Activated CD8-positive, alpha-beta T cell treated with anti-CD3 and anti-CD28 coated beads, Interleukin-2, amount 10 ng/mL, durations not matched to agents 7 days and 5 days (primary cell): Measurements from ENCODE around the gene SKIDA1. TPM values are rescaled to one million over a fixed set of nuclear protein-coding genes. Genes with fewer than 3 reads are reported as not detected.

Experiments
- ATAC-seq: fragments of 150-1000 bp; cut with Tn5 transposase; one replicate; pipeline ENCODE4 v1.10.0; 2021; ENCODE audit warnings: moderate library complexity
- CTCF ChIA-PET: fragments of 350-600 bp; sonication (Branson Sonifier 250); formaldehyde crosslinking; loops from one replicate; lab custom pipeline; 2021; ENCODE audit warnings: antibody characterized with exemption; lab: Charles Lee
- POLR2A ChIA-PET: fragments of 350-600 bp; sonication (Branson Sonifier 250); formaldehyde crosslinking; loops from one replicate; lab custom pipeline; 2021; ENCODE audit warnings: antibody characterized with exemption; lab: Charles Lee
- DNase-seq: peaks from one replicate; pipeline ENCODE4 v3.0.0-alpha.2; 2020
- H3K27ac Mint-ChIP-seq: one replicate; pipeline ENCODE4 v1.8.0; 2021; ENCODE audit warnings: mild to moderate bottlenecking, mixed read lengths
- H3K27me3 Mint-ChIP-seq: one replicate; pipeline ENCODE4 v1.8.0; 2021; ENCODE audit warnings: low read depth, mixed read lengths
- H3K36me3 Mint-ChIP-seq: one replicate; pipeline ENCODE4 v1.8.0; 2021; ENCODE audit warnings: low read depth, mixed read lengths
- H3K4me1 Mint-ChIP-seq: one replicate; pipeline ENCODE4 v1.8.0; 2021; ENCODE audit warnings: low read depth, mixed read lengths
- H3K4me3 Mint-ChIP-seq: one replicate; pipeline ENCODE4 v1.8.0; 2021; ENCODE audit warnings: mild to moderate bottlenecking, mixed read lengths
- H3K9me3 Mint-ChIP-seq: one replicate; pipeline ENCODE4 v1.8.0; 2022; ENCODE audit warnings: mixed read lengths; ENCODE audit not compliant: insufficient read depth
- total RNA-seq, 2 experiments: library from RNA; stranded (reverse); gene quantifications; one replicate each; pipeline ENCODE4 v1.2.3, GENCODE V29; 2021

Gene SKIDA1
- total RNA-seq, 2 experiments from 2014 or later = 0.10 to 0.11 TPM

- DNase-seq = no peak
- H3K4me1 Mint-ChIP-seq = no peaks in the 10 kb centered on the region
- POLR2A ChIA-PET = no interaction called here
- CTCF ChIA-PET = no interaction called here
- no peak for ATAC-seq
- H3K36me3 Mint-ChIP-seq = no peaks in the 10 kb centered on the region
- no peak overlapping the region for H3K4me3 Mint-ChIP-seq
- no peak overlapping the region for H3K27ac Mint-ChIP-seq
- no peaks in the 10 kb centered on the region for H3K9me3 Mint-ChIP-seq
- peaks cover 23% of the 10 kb centered on the region for H3K27me3 Mint-ChIP-seq
Observed at GRCh38 chr10:21488246-21488956, 37.1 kb downstream of the SKIDA1 start.

GRCh38 chr10:21487416-21488180 is 37.9 kb downstream of the SKIDA1 start:
- Mint-ChIP-seq H3K27ac (no peak overlapping the region), H3K27me3 (peaks cover 19% of the 10 kb centered on the region), H3K36me3 (no peaks in the 10 kb centered on the region), H3K4me3 (no peak overlapping the region), H3K4me1 (no peaks in the 10 kb centered on the region), H3K9me3 (no peaks in the 10 kb centered on the region)
- ChIA-PET POLR2A (no interaction called here), CTCF (interaction anchor here (1.9 kb wide), 1 partner anchor 8 kb away, joined by 5 read pairs; no protein-coding TSS in a partner anchor)
- DNase-seq (no peak), ATAC-seq (no peak)

DNA sequence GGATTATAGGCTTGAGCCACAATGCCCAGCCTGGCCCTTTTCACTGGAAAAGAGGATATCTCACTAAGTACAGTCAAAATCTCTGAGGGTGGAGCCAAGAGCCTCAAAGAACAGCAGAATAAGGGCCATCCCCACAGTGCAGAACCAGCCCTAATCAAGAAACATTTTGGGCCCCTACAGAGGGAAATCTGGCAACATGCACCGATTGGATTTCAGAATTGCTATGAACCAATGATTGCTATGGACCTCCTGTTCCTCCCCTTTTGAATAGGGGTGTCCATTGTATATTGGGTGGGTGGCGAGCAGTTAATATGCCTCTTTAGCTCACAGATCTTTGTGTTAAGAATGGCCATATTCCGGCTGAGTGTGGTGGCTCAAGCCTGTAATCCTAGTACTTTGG is 42.7 kb downstream of the SKIDA1 start:
- CTCF ChIA-PET = interaction anchor here (1.0 kb wide), 1 partner anchor 11 kb away, joined by 3 read pairs; no protein-coding TSS in a partner anchor
- no peak for DNase-seq
- POLR2A ChIA-PET = no interaction called here
- Mint-ChIP-seq H3K27me3 (peaks cover 3% of the 10 kb centered on the region), H3K4me1 (no peaks in the 10 kb centered on the region), H3K36me3 (no peaks in the 10 kb centered on the region), H3K9me3 (no peaks in the 10 kb centered on the region), H3K4me3 (no peak overlapping the region), H3K27ac (no peak overlapping the region)
- ATAC-seq = no peak

- CTCF ChIA-PET = no interaction called here
- Mint-ChIP-seq H3K27me3 (no peaks in the 10 kb centered on the region), H3K4me3 (no peak overlapping the region), H3K36me3 (no peaks in the 10 kb centered on the region), H3K4me1 (no peaks in the 10 kb centered on the region), H3K9me3 (no peaks in the 10 kb centered on the region), H3K27ac (no peak overlapping the region)
- POLR2A ChIA-PET = no interaction called here
- no peak for DNase-seq
- no peak for ATAC-seq
Observed at GRCh38 chr10:21481407-21481806, 44.1 kb downstream of the SKIDA1 start.

GRCh38 chr10:21479570-21480315 is 45.7 kb downstream of the SKIDA1 start:
- DNase-seq (no peak), ATAC-seq (no peak)
- H3K9me3 Mint-ChIP-seq = no peaks in the 10 kb centered on the region
- CTCF ChIA-PET = no interaction called here
- no peaks in the 10 kb centered on the region for H3K36me3 Mint-ChIP-seq
- H3K27ac Mint-ChIP-seq = no peak overlapping the region
- H3K4me3 Mint-ChIP-seq = no peak overlapping the region
- H3K4me1 Mint-ChIP-seq = no peaks in the 10 kb centered on the region
- POLR2A ChIA-PET = no interaction called here
- H3K27me3 Mint-ChIP-seq = no peaks in the 10 kb centered on the region

GRCh38 chr10:21475393-21475792 is 50.1 kb downstream of the SKIDA1 start:
- Mint-ChIP-seq H3K27ac (no peak overlapping the region), H3K4me3 (no peak overlapping the region), H3K27me3 (no peaks in the 10 kb centered on the region), H3K9me3 (no peaks in the 10 kb centered on the region), H3K36me3 (no peaks in the 10 kb centered on the region), H3K4me1 (no peaks in the 10 kb centered on the region)
- POLR2A ChIA-PET = no interaction called here
- DNase-seq (no peak), ATAC-seq (no peak)
- CTCF ChIA-PET = no interaction called here

DNA sequence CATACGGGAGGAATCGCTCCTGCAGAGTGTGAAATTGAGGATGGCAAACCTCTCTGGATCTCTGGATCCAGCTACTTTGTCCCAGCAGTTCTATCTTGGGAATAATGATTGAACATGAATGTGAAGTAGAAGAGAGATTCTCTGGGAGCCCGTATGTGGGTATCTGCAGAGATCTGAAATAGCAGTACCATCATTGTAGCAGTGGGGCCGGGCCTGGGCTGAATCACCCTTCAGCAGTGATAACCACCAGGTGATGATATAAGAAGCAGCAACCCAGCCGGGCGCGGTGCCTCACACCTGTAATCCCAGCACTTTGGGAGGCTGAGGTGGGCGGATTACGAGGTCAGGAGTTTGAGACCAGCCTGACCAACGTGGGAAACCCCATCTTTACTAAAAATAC is 51.9 kb downstream of the SKIDA1 start:
- POLR2A ChIA-PET = no interaction called here

GRCh38 chr10:21473135-21473534 is 52.3 kb downstream of the SKIDA1 start:
- no peaks in the 10 kb centered on the region for H3K36me3 Mint-ChIP-seq
- H3K27me3 Mint-ChIP-seq = no peaks in the 10 kb centered on the region
- ChIA-PET POLR2A (no interaction called here), CTCF (no interaction called here)
- H3K27ac Mint-ChIP-seq = no peak overlapping the region
- DNase-seq (no peak), ATAC-seq (no peak)
- no peaks in the 10 kb centered on the region for H3K9me3 Mint-ChIP-seq
- H3K4me3 Mint-ChIP-seq = no peak overlapping the region
- H3K4me1 Mint-ChIP-seq = no peaks in the 10 kb centered on the region

More for the DNA sequence above, 51.9 kb downstream of the SKIDA1 start:
- no peaks in the 10 kb centered on the region for H3K9me3 Mint-ChIP-seq
- CTCF ChIA-PET = no interaction called here
- H3K27ac Mint-ChIP-seq = no peak overlapping the region
- no peak overlapping the region for H3K4me3 Mint-ChIP-seq
- no peaks in the 10 kb centered on the region for H3K36me3 Mint-ChIP-seq
- no peak for DNase-seq
- no peak for ATAC-seq
- H3K4me1 Mint-ChIP-seq = no peaks in the 10 kb centered on the region
- H3K27me3 Mint-ChIP-seq = no peaks in the 10 kb centered on the region

DNA sequence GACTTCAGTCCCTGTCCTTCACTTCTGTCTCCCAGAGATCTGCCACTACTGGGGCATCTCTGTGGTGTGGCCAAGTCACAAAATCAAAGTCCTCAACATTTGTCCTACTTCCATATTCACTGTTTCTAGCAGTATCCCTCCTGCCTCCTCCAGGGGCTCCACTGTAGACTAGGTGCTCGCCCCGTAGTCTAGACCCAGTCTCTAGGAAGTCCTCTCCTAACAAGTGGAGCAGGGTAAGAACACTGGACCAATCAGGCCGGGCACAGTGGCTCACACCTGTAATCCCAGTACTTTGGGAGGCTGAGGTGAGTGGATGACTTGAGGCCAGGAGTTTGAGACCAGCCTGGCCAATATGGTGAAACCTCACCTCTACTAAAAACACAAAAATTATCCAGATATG is 57.4 kb downstream of the SKIDA1 start:
- POLR2A ChIA-PET = no interaction called here
- Mint-ChIP-seq H3K27ac (no peak overlapping the region), H3K36me3 (no peaks in the 10 kb centered on the region), H3K27me3 (no peaks in the 10 kb centered on the region), H3K9me3 (no peaks in the 10 kb centered on the region), H3K4me1 (no peaks in the 10 kb centered on the region), H3K4me3 (no peak overlapping the region)
- no peak for ATAC-seq
- no peak for DNase-seq
- CTCF ChIA-PET = no interaction called here

DNA sequence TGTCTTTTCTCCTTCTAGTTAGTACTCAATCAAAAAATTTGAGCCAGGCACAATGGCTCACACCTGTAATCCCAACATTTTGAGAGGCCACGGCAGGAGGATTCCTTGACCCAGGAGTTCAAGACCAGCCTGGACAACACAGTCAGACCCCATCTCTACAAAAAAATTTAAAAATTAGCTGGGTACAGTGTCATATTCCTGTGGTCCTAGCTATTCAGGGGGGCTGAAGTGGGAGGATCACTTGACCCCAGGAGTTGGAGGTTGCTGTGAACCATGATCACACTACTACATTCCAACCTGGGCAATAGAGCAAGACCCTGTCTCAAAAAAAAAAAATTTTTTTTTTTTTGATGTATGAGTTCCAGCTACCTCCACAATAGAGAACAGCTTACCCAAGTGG is 57.8 kb downstream of the SKIDA1 start:
- no peak overlapping the region for H3K27ac Mint-ChIP-seq
- DNase-seq = no peak
- ChIA-PET CTCF (no interaction called here), POLR2A (no interaction called here)
- H3K27me3 Mint-ChIP-seq = no peaks in the 10 kb centered on the region
- H3K9me3 Mint-ChIP-seq = no peaks in the 10 kb centered on the region
- no peak for ATAC-seq
- no peaks in the 10 kb centered on the region for H3K36me3 Mint-ChIP-seq
- H3K4me1 Mint-ChIP-seq = no peaks in the 10 kb centered on the region
- no peak overlapping the region for H3K4me3 Mint-ChIP-seq

DNA sequence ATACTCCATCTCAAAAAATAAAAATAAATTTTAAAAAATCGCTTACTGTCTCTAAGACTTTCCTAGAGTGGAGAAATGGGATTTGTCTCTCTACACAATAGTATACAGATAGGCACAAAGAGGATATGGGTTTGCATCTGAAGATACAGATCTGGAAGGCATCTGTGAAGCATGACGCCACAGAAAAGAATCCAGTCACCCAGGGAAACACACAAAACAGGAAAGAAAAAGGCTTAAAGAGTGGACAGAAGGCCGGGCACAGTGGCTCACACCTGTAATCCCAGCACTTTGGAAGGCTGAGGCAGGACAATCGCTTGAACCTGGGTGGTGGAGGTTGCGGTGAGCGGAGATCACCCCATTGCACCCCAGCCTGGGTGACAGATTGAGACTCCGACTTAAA is 61.3 kb downstream of the SKIDA1 start:
- CTCF ChIA-PET = no interaction called here

More for the DNA sequence above, 61.3 kb downstream of the SKIDA1 start:
- DNase-seq (no peak), ATAC-seq (no peak)
- no peaks in the 10 kb centered on the region for H3K36me3 Mint-ChIP-seq
- H3K27me3 Mint-ChIP-seq = no peaks in the 10 kb centered on the region
- no peaks in the 10 kb centered on the region for H3K4me1 Mint-ChIP-seq
- no peak overlapping the region for H3K27ac Mint-ChIP-seq
- no peaks in the 10 kb centered on the region for H3K9me3 Mint-ChIP-seq
- POLR2A ChIA-PET = no interaction called here
- H3K4me3 Mint-ChIP-seq = no peak overlapping the region
